ENCODE results near the gene HSPA4L. TPM values are rescaled to one million over a fixed set of nuclear protein-coding genes. Genes with fewer than 3 reads are reported as not detected.

The HSPA4L gene
- total RNA-seq, 2 donors from 2014 or later: 7.7 to 9.9 TPM

DNA sequence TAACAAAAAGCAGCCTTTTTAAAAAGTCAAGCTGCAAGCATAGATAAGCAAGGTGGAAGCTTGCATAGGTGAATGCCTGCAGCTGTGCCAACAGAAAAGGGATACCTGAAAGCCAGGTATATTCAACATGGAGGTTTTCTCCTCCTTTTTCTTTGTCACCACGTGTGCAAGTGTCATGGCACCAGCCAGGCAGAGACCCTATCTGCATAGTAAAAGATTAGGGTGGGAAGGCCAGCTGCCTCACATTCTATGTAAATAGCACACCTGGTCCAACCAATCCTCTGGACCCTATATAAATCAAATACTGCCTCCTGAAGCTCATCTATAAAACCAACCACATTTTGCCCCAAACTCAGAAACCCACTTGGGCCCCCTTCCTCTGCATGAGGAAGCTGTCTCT, 70.5 kb downstream of the HSPA4L start:
- DNase-seq (ENCODE audit: low spot score): no peak
- intact Hi-C loops (cut with DNase I): loop anchor here in 1 of 2 donors (5.0 kb wide), 1 partner anchor 890 kb away; no protein-coding TSS in a partner anchor

DNA sequence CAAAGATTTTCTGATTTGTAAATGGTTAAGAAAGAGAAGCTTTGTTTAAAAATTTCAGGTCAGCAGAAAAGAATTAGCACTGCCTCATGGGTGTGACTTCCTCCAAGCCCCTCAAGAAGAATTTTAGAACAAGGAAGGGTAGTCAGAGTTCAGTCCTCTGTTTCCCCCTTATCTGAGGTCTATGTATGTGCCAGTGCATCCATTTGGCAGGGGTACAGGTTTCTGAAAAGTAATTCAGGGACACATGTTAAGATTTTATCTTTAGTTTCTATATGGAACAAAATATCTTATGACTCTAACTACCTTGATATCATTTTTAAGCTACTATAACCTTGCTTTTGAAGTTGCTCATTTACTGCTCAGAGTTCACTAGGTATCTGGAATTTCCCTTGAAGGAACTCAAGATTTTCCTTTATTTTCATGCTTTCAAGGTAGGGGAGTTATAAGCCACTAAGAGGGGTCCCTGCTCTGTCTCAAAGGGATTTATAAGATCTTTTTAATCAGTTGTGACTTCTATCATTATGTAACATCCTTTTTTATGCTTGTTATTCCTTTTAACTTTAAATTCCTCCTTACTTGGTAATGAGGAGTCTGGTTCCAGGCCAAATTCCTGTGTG, 74.2 kb downstream of the HSPA4L start:
- no peak for DNase-seq (ENCODE audit: low spot score)
- intact Hi-C loops (cut with DNase I): no loop called here

DNA sequence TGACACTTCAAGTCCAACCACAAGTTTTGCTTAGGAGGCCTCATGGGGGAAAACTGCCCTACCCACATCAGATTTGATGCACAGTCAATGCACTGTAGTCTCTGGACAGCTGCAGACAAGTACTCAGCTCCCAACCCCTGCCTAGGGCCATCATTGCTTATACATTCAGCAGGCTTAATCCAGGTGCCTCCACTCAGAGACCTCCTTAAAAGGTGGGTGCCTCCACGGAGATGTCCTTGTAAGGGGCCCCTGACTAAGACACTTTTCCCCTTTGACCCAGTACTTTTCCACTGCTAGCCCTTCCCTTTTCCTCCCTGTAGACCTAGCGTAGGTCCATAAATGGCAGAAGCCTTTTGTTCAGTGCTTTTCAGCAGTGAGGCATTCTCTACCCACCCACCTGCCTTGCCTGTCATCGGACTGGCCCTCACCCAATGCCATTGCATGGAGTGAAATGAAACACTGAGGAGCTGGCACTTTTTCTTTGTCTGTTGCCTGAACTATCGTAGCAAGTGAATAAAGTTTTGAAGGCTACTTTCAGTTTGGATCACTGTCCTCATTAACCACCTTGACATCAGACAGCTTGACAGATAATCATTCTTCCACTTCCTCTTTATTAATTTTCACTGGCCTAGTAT, 74.8 kb downstream of the HSPA4L start:
- no peak for DNase-seq (ENCODE audit: low spot score)
- intact Hi-C loops (cut with DNase I): no loop called here

DNA sequence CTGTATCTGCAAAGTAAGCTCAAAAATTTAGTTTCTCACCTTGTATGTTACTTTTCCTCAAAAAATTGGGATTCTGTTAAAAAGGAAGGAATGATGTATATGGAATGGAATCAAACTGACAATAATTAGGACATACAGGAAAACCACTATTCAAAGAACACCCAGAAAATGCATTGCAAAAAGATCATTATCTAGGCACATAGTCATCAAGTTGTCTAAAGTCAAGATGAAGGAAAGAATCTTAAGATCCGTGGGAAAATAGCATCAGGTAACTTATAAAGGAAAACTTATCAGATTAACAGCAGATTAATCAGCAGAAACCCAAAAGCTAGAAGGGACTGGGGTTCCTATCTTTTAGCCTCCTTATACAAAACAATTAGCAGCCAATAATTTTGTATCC, 75.5 kb downstream of the HSPA4L start:
- intact Hi-C loops (cut with DNase I): no loop called here
- no peak for DNase-seq (ENCODE audit: low spot score)

GRCh38 chr4:127868196-127868595, 86.1 kb downstream of the HSPA4L start:
- DNase-seq (ENCODE audit: low spot score): no peak
- intact Hi-C loops (cut with DNase I): no loop called here

DNA sequence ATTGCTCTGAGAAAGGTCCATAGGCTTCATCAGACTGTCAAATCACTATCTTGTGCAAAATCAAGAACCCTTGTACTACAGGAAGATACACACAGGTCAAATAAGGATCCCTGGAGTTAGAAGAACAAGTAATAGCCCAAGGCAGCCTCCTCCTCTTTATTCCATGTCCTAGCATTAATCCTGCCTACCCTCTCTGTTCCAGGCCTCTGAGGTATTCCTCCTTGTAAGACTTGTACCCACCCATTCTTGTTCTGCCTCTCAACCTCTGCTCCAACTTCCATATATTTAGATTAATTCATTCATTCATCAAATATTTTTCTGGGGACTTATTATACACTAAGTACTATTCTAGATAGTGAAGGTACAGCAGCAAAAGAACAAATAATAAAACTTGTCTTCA, 88.2 kb downstream of the HSPA4L start:
- no peak for DNase-seq (ENCODE audit: low spot score)
- intact Hi-C loops (cut with DNase I): no loop called here

DNA sequence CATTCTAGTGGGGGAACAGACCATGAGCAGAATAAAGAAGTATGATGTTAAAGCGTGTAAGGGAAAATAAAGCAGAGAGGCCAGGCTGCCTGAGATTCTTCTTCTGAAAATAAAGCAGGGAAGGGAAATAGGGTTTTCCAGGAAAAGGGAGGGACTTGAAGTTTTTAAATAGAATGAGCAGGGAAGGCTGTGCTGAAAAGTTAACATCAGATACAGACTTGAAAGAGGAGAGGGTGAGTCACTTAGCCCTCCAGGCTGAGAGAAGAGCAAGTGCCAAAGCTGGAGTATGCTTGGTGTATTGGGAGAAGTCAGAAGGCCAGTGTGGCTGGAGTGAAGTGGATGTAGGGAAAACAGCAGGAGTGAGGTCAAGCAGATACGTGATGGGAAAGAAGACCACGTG, 88.6 kb downstream of the HSPA4L start:
- intact Hi-C loops (cut with DNase I): no loop called here
- DNase-seq (ENCODE audit: low spot score): no peak

GRCh38 chr4:127875791-127876190, 93.7 kb downstream of the HSPA4L start:
- DNase-seq (ENCODE audit: low spot score): no peak
- intact Hi-C loops (cut with DNase I): no loop called here

- DNase-seq (ENCODE audit: low spot score): peak; percentile 99
- intact Hi-C loops (cut with DNase I): no loop called here
Observed at GRCh38 chr4:127880763-127881562, 98.8 kb downstream of the HSPA4L start, which contains the start of gene PLK4. PLK4 (plus strand) TSS chr4:127880893; CDS start chr4:127881135, 242 bp downstream.

- DNase-seq (ENCODE audit: low spot score): no peak
- intact Hi-C loops (cut with DNase I): no loop called here
Observed at GRCh38 chr4:127881563-127881864, 99.4 kb downstream of the HSPA4L start.

DNA sequence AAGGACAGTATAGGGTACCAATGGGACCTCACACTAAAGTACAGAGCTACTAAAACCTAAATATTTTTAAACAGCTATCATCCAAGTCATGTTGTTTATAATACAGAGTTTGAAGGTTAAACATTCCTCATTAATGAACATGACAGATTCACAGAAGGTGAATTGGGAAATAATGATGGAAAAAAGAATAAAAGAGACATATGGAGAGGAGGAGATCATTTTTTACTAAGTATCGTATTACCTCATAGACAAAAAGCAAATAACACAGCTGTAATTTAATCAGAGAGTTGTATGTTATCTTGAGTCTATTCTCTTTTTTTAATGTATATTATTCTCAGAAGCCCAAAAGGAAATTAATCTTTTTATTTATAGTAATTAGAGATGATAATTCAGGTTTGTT, 106.4 kb downstream of the HSPA4L start:
- intact Hi-C loops (cut with DNase I): no loop called here
- no peak for DNase-seq (ENCODE audit: low spot score)

GRCh38 chr4:127889903-127890302, 107.8 kb downstream of the HSPA4L start:
- intact Hi-C loops (cut with DNase I): no loop called here
- DNase-seq (ENCODE audit: low spot score): no peak

Other genes starting within 250 kb of the HSPA4L start
- gene INTU, start 149.4 kb upstream of the HSPA4L start, total RNA-seq: 10 to 100 TPM; 17.4 to 18.1 TPM
- not detected for gene SLC25A31, start 51.9 kb upstream of the HSPA4L start, total RNA-seq
- gene PLK4, start 98.6 kb downstream of the HSPA4L start, total RNA-seq: 1 to 10 TPM; 1.7 to 2.1 TPM
- gene MFSD8, start 182.9 kb downstream of the HSPA4L start, total RNA-seq: 10 to 100 TPM; 22.8 to 24.4 TPM
- gene ABHD18, start 183.1 kb downstream of the HSPA4L start, total RNA-seq: 10 to 100 TPM in 1 of 2 donors, 1 to 10 TPM in 1; 8.0 to 10.8 TPM

Measured in posterior vena cava (tissue), 2 donors.